ENCODE measurements around the gene PPFIA4.

Gene PPFIA4

DNA sequence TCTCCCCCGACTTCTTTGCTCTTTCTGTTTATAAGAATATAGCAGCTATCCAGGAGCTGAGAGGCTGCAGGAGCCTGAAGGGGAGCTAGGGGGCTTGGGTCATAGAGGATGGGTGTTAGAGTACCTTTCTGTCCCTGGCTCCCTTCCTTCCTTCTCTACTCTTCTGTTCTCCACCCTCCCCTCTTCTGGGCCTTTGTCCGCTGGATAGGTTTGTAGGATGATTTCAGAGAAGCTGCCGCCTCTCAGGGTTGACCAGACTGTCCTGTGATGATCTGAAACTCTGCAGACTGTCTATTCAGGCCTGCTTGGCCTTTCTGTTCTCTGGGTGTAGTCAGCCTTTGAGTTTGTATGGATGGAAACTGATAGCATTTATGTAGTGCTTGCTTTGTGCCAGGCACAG is 26.3 kb downstream of the PPFIA4 start:
- H3K27ac ChIP-seq, result no peak overlapping the region
- no peak overlapping the region for H3K4me3 ChIP-seq (IDR thresholded peaks at IDR 0.05; ENCODE audit: insufficient read depth, low read depth, low read length)
- TF ChIP-seq, protein P1, sequence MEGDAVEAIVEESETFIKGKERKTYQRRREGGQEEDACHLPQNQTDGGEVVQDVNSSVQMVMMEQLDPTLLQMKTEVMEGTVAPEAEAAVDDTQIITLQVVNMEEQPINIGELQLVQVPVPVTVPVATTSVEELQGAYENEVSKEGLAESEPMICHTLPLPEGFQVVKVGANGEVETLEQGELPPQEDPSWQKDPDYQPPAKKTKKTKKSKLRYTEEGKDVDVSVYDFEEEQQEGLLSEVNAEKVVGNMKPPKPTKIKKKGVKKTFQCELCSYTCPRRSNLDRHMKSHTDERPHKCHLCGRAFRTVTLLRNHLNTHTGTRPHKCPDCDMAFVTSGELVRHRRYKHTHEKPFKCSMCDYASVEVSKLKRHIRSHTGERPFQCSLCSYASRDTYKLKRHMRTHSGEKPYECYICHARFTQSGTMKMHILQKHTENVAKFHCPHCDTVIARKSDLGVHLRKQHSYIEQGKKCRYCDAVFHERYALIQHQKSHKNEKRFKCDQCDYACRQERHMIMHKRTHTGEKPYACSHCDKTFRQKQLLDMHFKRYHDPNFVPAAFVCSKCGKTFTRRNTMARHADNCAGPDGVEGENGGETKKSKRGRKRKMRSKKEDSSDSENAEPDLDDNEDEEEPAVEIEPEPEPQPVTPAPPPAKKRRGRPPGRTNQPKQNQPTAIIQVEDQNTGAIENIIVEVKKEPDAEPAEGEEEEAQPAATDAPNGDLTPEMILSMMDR (conservative IDR thresholded peaks at IDR 0.05; ENCODE audit: low read depth, low read length), result no peak
- no peak overlapping the region for H2AFZ ChIP-seq (ENCODE audit: low read depth)
- H3K4me1 ChIP-seq (ENCODE audit: low read depth, poor library complexity, severe bottlenecking), result no peaks in the 10 kb centered on the region
- no peak overlapping the region for H3K4me2 ChIP-seq
- H3K27me3 ChIP-seq (ENCODE audit: insufficient read depth, low read depth), result no peaks in the 10 kb centered on the region
- H3K79me2 ChIP-seq (ENCODE audit: insufficient read depth, low read depth), result no peaks in the 10 kb centered on the region
- no peak overlapping the region for H3K9ac ChIP-seq
- H3K36me3 ChIP-seq (ENCODE audit: insufficient read depth), result no peaks in the 10 kb centered on the region
- H4K20me1 ChIP-seq (ENCODE audit: insufficient read depth), result no peaks in the 10 kb centered on the region

DNA sequence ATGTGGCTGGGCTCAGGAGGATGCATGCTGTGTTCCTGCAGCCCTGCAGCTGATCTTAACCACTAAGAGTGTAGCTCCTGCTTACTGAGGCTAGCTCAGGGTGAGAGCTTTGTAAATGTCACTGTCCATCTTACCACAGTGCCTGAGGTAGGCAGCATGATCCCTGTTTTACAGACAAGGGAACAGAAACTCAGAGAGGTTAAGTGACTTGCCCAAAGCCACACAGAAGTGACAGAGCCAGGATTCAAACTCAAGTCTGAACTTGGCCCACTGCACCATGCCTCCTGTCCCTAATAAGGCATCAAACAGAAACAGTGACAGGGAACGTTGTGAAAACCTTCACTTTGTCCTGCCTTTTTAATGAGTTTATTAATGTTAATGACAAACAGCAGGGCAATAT is 27.9 kb downstream of the PPFIA4 start:
- no peaks in the 10 kb centered on the region for H3K4me1 ChIP-seq (ENCODE audit: low read depth, poor library complexity, severe bottlenecking)
- H4K20me1 ChIP-seq (ENCODE audit: insufficient read depth), result no peaks in the 10 kb centered on the region
- H3K4me3 ChIP-seq (IDR thresholded peaks at IDR 0.05; ENCODE audit: insufficient read depth, low read depth, low read length), result no peak overlapping the region
- no peaks in the 10 kb centered on the region for H3K36me3 ChIP-seq (ENCODE audit: insufficient read depth)
- H3K9ac ChIP-seq, result no peak overlapping the region
- H3K27ac ChIP-seq, result no peak overlapping the region
- H2AFZ ChIP-seq (ENCODE audit: low read depth), result no peak overlapping the region
- H3K4me2 ChIP-seq, result no peak overlapping the region
- TF ChIP-seq, protein P1 (conservative IDR thresholded peaks at IDR 0.05; ENCODE audit: low read depth, low read length), result no peak
- no peaks in the 10 kb centered on the region for H3K27me3 ChIP-seq (ENCODE audit: insufficient read depth, low read depth)
- no peaks in the 10 kb centered on the region for H3K79me2 ChIP-seq (ENCODE audit: insufficient read depth, low read depth)

DNA sequence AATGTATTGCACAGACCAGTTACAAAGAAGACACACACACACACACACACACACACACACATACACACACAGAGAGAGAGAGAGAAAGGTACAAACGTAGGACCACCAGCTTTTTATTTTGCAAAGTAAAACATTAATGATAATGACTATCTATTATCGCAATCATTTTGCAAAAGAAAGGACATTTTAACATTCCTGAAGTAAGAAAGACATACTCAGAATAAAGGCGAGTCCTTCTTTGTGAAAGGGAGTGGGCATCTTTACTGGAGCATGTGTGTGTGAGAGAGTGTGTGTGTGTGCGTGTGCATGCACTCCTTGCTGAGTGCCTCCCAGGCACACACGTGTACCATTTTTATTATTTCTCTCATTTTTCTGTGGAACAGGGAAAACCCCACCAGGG is 28.4 kb downstream of the PPFIA4 start:
- no peaks in the 10 kb centered on the region for H3K36me3 ChIP-seq (ENCODE audit: insufficient read depth)
- no peaks in the 10 kb centered on the region for H4K20me1 ChIP-seq (ENCODE audit: insufficient read depth)
- H2AFZ ChIP-seq (ENCODE audit: low read depth), result no peak overlapping the region
- H3K9ac ChIP-seq, result no peak overlapping the region
- H3K4me1 ChIP-seq (ENCODE audit: low read depth, poor library complexity, severe bottlenecking), result no peaks in the 10 kb centered on the region
- no peaks in the 10 kb centered on the region for H3K79me2 ChIP-seq (ENCODE audit: insufficient read depth, low read depth)
- H3K4me2 ChIP-seq, result no peak overlapping the region
- H3K27me3 ChIP-seq (ENCODE audit: insufficient read depth, low read depth), result no peaks in the 10 kb centered on the region
- no peak overlapping the region for H3K27ac ChIP-seq
- TF ChIP-seq, protein P1 (conservative IDR thresholded peaks at IDR 0.05; ENCODE audit: low read depth, low read length), result no peak
- H3K4me3 ChIP-seq (IDR thresholded peaks at IDR 0.05; ENCODE audit: insufficient read depth, low read depth, low read length), result no peak overlapping the region

DNA sequence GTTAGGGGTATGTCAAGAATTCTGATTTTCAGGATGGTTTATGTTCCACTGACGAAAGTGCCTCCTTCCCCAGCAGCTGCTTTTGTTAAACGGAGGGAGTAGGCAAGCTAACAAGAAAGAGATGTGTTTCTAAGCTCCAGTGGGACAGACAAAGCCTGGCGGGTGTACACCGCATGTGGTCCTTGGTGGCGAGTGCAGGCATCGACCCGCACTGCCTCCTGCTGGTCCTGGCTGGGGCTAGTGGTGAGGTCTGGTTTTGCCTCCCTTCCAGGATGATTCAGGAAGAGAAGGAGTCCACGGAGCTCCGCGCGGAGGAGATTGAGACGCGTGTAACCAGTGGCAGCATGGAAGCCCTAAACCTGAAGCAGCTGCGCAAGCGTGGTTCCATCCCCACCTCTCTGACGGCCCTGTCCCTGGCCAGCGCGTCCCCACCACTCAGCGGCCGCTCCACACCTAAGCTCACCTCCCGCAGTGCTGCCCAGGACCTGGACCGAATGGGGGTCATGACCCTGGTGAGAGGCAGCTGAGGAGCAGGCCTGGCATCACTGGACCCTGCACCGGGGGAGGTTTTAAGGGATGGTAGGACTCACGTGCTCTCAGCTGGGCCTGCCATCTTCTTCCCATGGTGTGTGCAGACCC is 29.0 kb downstream of the PPFIA4 start:
- Histone ChIP-seq H3K79me2 (ENCODE audit: insufficient read depth, low read depth) (no peaks in the 10 kb centered on the region), H4K20me1 (ENCODE audit: insufficient read depth) (no peaks in the 10 kb centered on the region), H3K4me1 (ENCODE audit: low read depth, poor library complexity, severe bottlenecking) (no peaks in the 10 kb centered on the region), H3K4me3 (IDR thresholded peaks at IDR 0.05; ENCODE audit: insufficient read depth, low read depth, low read length) (no peak overlapping the region), H3K4me2 (no peak overlapping the region), H3K36me3 (ENCODE audit: insufficient read depth) (no peaks in the 10 kb centered on the region), H3K9ac (no peak overlapping the region), H3K27ac (no peak overlapping the region), H2AFZ (ENCODE audit: low read depth) (no peak overlapping the region), H3K27me3 (ENCODE audit: insufficient read depth, low read depth) (no peaks in the 10 kb centered on the region)
- TF ChIP-seq, protein P1 (conservative IDR thresholded peaks at IDR 0.05; ENCODE audit: low read depth, low read length), result no peak

Data from KMS-11 (cell line).